NCI-H82 (cell line): ENCODE measurements around the gene OR4D1.
A peak's percentile ranks its signal among the peaks of the same experiment; 100 is the strongest.

ENCODE experiments used
- DNase-seq: peaks from one replicate; lab custom pipeline; 2025; lab: John Stamatoyannopoulos, UW

The OR4D1 gene

DNA sequence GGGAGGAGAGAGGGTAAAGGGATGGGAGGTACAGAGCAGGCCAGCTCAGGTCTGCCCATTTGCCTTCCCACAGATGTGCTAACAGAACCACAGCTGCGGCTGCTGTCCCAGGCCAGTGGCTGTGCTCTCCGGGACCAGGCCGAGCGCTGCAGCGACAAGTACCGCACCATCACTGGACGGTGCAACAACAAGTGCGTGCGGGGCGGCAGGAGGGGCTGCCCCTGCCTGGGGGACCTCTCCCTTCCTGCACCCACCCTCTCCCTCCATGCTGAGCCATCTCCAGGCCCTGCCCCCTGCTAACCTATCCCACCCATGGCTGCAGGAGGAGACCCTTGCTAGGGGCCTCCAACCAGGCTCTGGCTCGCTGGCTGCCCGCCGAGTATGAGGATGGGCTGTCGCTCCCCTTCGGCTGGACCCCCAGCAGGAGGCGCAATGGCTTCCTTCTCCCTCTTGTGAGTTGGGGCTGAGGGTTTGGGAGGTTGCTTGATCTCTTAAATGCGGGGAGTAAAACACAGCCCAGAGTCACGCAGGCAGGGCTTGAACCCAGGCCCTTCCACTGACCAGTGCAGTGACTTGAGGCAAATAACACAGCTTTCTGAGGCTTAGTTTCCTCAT is 45.6 kb downstream of the OR4D1 start:
- no peak for DNase-seq

DNA sequence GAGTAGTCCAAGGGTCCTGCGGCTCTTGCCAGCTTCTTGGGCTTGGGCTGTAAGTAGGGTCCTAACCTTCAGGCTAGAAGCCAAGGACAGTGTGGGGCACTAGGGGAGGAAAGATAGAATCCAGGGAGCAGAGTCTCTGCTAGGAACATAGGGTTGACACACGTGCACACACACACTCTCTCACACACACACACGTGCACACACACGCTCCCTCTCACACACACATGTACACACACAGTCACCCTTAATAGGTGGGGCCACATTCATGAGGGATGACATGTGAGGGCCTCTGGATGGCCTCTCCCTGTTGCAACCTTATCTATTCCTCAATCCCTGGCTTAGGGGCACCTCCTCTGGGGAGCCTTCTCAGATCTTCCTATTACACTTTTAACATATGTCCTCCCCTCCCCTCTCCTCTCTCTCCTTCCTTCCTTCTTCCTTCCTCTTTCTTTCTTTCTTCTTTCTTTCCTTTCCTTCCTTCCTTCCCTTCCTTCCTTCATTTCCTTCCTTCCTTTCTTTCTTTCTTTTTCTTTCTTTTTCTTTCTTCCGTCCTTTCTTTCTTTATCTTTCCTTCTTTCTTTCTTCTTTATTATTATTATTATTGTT is 47.4 kb downstream of the OR4D1 start:
- DNase-seq: no peak

DNA sequence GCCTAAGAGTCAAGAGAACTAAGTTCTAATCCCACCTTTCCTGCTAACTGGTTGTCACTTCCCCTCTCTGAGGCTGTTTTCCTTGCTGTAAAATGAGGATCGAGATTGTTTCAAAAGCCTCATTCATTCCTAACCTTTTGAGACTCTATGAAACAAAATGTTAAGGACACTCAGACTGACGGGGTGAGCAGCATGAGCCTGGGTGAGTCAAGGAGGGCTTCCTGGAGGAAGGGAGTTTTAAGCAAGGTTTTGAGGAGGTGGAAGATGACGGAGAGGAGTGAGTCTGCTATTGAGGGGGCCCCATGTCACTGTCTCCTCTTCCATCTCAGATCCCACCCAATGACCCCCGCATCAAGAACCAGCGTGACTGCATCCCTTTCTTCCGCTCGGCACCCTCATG is 48.4 kb downstream of the OR4D1 start:
- no peak for DNase-seq

DNA sequence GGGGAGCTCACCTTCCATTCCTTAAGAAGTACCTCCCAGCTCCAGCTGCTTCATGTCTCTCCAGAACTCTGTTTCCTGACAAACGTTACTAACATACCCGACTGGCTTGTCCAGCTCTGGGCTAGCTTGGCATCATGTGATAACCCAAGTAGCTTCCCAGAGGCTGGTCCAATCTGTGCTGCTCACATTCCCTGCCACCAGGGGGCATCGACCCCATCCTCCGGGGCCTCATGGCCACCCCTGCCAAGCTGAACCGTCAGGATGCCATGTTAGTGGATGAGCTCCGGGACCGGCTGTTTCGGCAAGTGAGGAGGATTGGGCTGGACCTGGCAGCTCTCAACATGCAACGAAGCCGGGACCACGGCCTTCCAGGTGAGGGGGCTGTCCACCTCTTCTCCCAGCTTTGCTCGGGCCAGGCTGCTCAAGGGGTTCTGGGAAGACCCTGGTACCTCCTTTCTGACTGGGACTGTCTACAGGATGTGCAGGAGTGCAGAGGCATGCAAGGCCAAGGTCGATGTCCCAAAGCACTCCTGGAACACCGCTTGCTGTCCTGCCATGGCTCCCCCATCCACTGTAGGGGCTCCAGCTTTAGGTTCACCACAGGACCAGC is 51.9 kb downstream of the OR4D1 start:
- peak; percentile 91 for DNase-seq

DNA sequence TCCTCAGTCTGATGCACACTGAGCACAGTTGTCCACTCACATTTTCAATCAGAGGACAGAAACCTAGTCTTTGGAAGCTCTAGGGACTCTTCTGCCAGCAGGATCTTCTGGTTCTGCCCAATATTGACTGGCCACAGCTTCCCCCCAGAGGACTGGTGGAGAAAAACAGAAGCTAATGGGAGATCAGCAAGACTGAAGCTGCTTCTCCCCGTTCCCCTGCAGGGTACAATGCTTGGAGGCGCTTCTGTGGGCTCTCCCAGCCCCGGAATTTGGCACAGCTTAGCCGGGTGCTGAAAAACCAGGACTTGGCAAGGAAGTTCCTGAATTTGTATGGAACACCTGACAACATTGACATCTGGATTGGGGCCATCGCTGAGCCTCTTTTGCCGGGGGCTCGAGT is 54.7 kb downstream of the OR4D1 start:
- DNase-seq: no peak

DNA sequence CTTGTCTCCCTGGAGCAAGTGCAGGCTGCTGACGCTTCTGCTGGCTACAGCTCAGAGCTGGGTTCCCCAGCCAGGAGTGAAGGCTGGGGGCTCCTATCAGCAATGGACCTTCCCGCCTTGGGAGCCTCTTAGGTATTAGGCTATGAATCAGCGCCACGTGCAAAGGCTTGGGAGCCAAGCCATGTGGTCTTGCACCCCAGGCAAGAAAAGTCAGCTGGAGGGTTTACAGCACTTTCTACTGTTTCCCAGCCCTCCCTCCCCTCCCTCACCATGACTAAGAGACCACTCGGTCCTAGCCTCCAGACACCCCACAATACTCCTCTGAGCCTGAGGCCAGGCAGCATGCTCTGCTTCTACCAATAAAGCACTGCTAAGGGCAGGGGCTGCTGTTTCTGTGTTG is 56.6 kb downstream of the OR4D1 start:
- DNase-seq: no peak

DNA sequence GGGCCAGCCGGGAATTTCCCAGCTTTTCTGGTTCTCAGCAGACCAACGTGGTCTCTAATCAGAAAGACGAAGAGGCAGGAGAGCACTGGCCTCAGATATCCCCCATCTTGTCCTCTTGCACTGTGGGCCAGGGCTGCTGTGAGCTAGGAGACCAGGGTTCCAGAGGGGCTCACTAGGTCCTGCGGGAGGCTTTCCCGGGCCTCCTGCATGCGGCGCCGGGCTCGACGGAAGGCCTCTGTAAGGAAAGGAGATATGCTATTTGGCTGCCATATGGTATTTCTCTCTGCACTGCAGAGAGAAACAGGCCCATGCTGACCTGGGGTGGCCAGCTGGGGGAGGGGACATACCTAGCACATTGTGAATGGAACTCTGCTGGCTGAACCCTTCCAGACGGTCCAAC is 57.8 kb downstream of the OR4D1 start:
- no peak for DNase-seq

DNA sequence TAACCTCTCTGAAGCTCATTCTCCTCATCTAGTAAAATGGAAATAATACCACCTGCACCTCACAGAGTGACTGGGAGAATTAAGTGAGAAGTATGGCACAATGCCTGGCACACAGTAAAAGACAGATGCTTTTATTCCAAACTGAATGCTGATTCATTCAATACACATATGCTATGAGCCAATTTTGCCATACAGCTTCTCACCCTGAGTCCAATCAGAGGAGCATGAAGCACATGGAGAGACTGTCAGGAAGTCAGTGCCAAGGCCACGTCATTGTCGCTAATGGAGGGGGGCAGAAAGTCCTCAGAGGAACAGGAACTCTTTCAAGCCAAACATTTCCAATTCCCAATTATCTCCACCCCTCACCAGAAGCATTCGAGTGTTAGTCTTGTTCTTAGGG is 59.3 kb downstream of the OR4D1 start:
- no peak for DNase-seq

DNA sequence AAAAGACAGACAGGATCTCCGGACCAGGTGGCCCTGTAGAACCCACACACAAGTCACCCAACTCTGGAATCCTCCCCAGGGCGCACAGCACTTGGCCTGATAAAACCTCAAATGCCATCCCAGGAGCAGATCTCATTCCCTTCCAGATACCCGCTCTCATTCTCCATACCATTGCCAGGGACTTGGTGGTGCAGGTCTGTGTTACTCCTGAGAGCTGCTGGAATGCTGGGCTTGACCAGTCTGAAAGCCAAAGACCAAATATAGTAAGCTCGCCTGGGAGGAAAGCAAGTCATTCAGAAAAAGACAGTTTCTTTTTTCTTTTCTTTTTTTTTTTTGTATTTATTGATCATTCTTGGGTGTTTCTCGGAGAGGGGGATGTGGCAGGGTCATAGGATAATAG is 60.2 kb downstream of the OR4D1 start:
- no peak for DNase-seq
